CD8-positive, alpha-beta memory T cell (primary cell): ENCODE data around the gene GLCCI1. TPM values are rescaled to one million over a fixed set of nuclear protein-coding genes. Genes with fewer than 3 reads are reported as not detected.

Source experiments
- CTCF ChIA-PET: fragments of 350-600 bp; sonication (Branson Sonifier 250); formaldehyde crosslinking; loops from one replicate; lab custom pipeline; 2021; ENCODE audit warnings: antibody characterized with exemption; lab: Charles Lee
- POLR2A ChIA-PET: fragments of 350-600 bp; sonication (Branson Sonifier 250); formaldehyde crosslinking; loops from one replicate; lab custom pipeline; 2021; ENCODE audit warnings: antibody characterized with exemption; lab: Charles Lee
- DNase-seq, 5 donors: peaks; one replicate each; pipeline versions ENCODE4 v3.0.0 to v3.0.0-alpha.2; 2020 to 2022; ENCODE audit warnings: mixed read lengths in 1 of 5
- H3K27ac ChIP-seq: one replicate; pipeline ENCODE4 v1.7.0; 2013; ENCODE audit warnings: low read depth, mild to moderate bottlenecking, low read length, moderate library complexity
- H3K27me3 ChIP-seq: 2 replicates; pipeline ENCODE4 v1.7.0; 2013; ENCODE audit warnings: low read length, mild to moderate bottlenecking; ENCODE audit not compliant: insufficient read depth, poor library complexity, severe bottlenecking
- H3K36me3 ChIP-seq: 2 replicates; pipeline ENCODE4 v1.7.0; 2013; ENCODE audit warnings: mild to moderate bottlenecking, low read length, moderate library complexity; ENCODE audit not compliant: insufficient read depth
- H3K4me1 ChIP-seq: 2 replicates; pipeline ENCODE4 v1.7.0; 2013; ENCODE audit warnings: mild to moderate bottlenecking, low read length, moderate library complexity; ENCODE audit not compliant: insufficient read depth
- H3K4me3 ChIP-seq: 2 replicates; pipeline ENCODE4 v1.7.0; 2013; ENCODE audit warnings: mild to moderate bottlenecking, low read length
- H3K9me3 ChIP-seq: 2 replicates; pipeline ENCODE4 v1.7.0; 2013; ENCODE audit warnings: mild to moderate bottlenecking, low read length
- H3K27ac Mint-ChIP-seq, 8 donors: one replicate each; pipeline ENCODE4 v1.8.0; 2020 to 2021; ENCODE audit warnings: mixed read lengths in 8 of 8, mild to moderate bottlenecking in 6 of 8, inconsistent platforms in 3 of 8, moderate library complexity in 3 of 8
- H3K27me3 Mint-ChIP-seq, 2 donors: one replicate each; pipeline ENCODE4 v1.8.0; 2020 to 2021; ENCODE audit warnings: mixed read lengths in 2 of 2, mild to moderate bottlenecking in 1 of 2, moderate library complexity in 1 of 2
- H3K36me3 Mint-ChIP-seq, 3 donors: one replicate each; pipeline ENCODE4 v1.8.0; 2020 to 2021; ENCODE audit warnings: mixed read lengths in 3 of 3, inconsistent platforms in 1 of 3, mild to moderate bottlenecking in 1 of 3
- H3K4me1 Mint-ChIP-seq, 3 donors: one replicate each; pipeline ENCODE4 v1.8.0; 2020 to 2021; ENCODE audit warnings: mixed read lengths in 3 of 3, inconsistent platforms in 1 of 3, mild to moderate bottlenecking in 1 of 3
- H3K4me3 Mint-ChIP-seq, 7 donors: one replicate each; pipeline ENCODE4 v1.8.0; 2020 to 2021; ENCODE audit warnings: mixed read lengths in 7 of 7, mild to moderate bottlenecking in 6 of 7, moderate library complexity in 4 of 7, inconsistent platforms in 2 of 7
- H3K9me3 Mint-ChIP-seq, 5 donors: one replicate each; pipeline ENCODE4 v1.8.0; 2020 to 2022; ENCODE audit warnings: mixed read lengths in 5 of 5, mild to moderate bottlenecking in 3 of 5, moderate library complexity in 2 of 5, inconsistent platforms in 1 of 5
- polyA plus RNA-seq: library from polyadenylated mRNA; unstranded; fragments of 300-500 nt; fragmentation: Illumina TruSeq; gene quantifications from one replicate; pipeline ENCODE4 v1.2.3, GENCODE V29; 2021
- total RNA-seq, 2 experiments: library from RNA; stranded (reverse); gene quantifications; one replicate each; pipeline ENCODE4 v1.2.3, GENCODE V29; 2021

Gene GLCCI1
- total and polyA plus RNA-seq, 3 experiments from 2014 or later, result 9.5 to 29.1 (median 12.9) TPM

DNA sequence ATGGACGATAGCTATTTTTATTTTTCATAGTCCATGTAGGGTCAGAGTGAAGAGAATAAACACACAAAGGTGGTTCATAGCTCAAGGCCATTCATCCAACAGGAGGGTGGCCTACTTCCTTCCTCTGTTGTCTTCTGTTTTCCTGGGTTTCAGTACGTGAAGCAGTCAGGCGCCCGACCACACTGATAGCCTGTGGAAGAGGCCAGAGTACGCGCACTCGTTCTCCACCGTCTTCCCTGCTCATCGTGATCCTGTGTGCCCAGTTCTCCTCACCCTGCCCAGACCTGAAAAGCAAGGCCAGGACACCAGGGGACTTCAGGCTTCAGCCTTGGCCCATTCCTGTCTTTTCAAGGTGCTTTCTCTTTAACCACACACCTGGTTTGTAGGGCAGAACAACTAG lies 134.7 kb downstream of the GLCCI1 start:
- no peak for DNase-seq
- Mint-ChIP-seq H3K27ac (peak overlapping the region in 2 of 8 donors; percentile 54 to 65), H3K27me3 (no peaks in the 10 kb centered on the region), H3K4me3 (no peak overlapping the region), H3K9me3 (peaks cover 6 to 26% (median 19%) of the 10 kb centered on the region in 5 donors), H3K4me1 (peaks cover 27 to 41% (median 33%) of the 10 kb centered on the region in 3 donors), H3K36me3 (peaks cover 0 to 31% (median 0%) of the 10 kb centered on the region in 3 donors)
- ChIA-PET POLR2A (no interaction called here), CTCF (interaction anchor here (1.3 kb wide), 1 partner anchor 29 kb away, joined by 4 read pairs; no protein-coding TSS in a partner anchor)
- H3K27me3 ChIP-seq, result no peaks in the 10 kb centered on the region
- H3K4me3 ChIP-seq, result no peak overlapping the region
- H3K4me1 ChIP-seq, result peaks cover 12% of the 10 kb centered on the region
- H3K36me3 ChIP-seq, result no peaks in the 10 kb centered on the region
- H3K9me3 ChIP-seq, result no peaks in the 10 kb centered on the region
- no peak overlapping the region for H3K27ac ChIP-seq

DNA sequence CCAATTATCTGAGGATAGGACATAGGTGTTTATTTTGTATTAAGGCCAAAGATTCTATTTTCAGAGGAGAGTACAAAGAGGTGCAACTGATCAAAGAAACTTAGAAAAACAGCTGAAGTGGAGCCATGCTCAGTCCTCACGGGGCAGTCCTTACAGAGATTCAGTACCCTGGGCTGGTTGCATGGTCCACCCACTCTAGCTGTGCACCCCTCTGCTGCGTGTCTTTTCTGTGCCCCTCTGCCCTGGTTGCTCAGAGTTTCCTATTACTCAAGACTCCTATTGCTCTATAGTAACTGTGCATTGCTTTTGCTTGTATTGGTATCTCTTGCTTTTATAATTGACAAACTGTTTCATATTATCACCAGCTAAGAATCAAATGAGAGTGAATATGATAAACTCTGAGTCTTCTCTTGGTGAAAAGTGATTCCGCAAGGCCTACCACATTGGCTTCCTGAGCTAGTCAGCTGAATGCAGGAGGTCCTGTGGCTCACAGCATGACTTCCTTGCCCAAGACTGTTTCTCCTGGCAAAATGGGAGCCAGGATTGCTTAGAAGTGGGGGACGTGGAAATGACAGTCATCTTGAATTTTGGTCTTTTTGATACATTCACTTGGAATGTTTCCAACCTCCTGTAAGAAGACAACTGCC lies 137.0 kb downstream of the GLCCI1 start:
- no peaks in the 10 kb centered on the region for H3K27me3 Mint-ChIP-seq
- H3K9me3 Mint-ChIP-seq, result peaks cover 6 to 12% (median 11%) of the 10 kb centered on the region in 5 donors
- H3K4me1 ChIP-seq, result peaks cover 12% of the 10 kb centered on the region
- peak overlapping the region in 3 of 7 donors; percentile 3 to 64 (median 30) for H3K4me3 Mint-ChIP-seq
- no peaks in the 10 kb centered on the region for H3K36me3 ChIP-seq
- no peaks in the 10 kb centered on the region for H3K27me3 ChIP-seq
- CTCF ChIA-PET, result interaction anchor here (0.9 to 1.6 kb wide), 3 partner anchors 20 to 72 kb away, joined by 3 to 4 read pairs (median 3); no protein-coding TSS in a partner anchor
- H3K4me3 ChIP-seq, result no peak overlapping the region
- H3K9me3 ChIP-seq, result no peaks in the 10 kb centered on the region
- H3K36me3 Mint-ChIP-seq, result peaks cover 0 to 16% (median 0%) of the 10 kb centered on the region in 3 donors
- POLR2A ChIA-PET, result no interaction called here
- no peak for DNase-seq
- peak overlapping the region; percentile 65 to 95 (median 82) for H3K27ac Mint-ChIP-seq
- H3K4me1 Mint-ChIP-seq, result peaks cover 27 to 41% (median 33%) of the 10 kb centered on the region in 3 donors
- no peak overlapping the region for H3K27ac ChIP-seq

DNA sequence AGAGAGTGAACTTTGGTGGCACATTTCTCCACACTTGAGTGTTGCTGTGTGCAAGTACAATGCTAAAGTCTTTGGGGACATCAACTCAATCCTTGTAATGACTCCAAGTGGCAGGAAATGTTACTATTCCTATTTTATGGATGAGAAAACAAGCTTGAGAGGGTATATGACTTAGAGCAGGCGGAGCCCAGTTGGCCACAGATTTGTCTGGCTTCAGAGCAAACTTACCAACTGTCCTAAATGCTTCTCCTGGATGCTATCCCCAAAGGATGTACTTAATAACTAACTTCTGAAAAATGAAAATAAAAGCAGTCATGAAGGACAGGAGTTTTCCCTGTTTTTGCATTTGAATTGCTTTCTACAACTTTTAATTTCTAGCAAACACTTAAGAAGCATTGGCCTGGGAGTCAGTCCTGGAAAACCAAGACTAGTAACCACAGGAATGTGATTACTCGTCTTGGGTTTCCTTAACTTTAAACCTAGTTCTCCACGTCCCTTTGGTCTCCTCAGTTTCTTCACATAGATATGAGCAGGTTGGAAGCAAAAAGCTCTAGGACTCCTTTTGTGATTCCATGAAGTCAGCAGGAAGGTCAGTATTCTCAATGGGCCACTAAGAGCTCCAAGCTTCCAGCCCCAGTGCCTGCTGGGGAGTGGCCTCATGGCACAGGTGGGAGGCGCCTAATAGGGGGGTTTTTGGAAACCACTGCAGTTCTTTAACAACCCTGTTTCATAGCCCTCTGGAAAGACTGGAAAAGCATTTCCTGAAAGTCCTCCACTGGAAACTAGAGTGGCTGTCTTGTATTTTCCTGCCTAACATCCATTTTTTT lies 140.8 kb downstream of the GLCCI1 start:
- no peak overlapping the region for H3K4me3 ChIP-seq
- ChIA-PET POLR2A (no interaction called here), CTCF (interaction anchor here (1.8 kb wide), 1 partner anchor 10 kb away, joined by 3 read pairs; no protein-coding TSS in a partner anchor)
- Mint-ChIP-seq H3K36me3 (no peaks in the 10 kb centered on the region), H3K4me1 (peaks cover 29 to 55% (median 33%) of the 10 kb centered on the region in 3 donors), H3K4me3 (no peak overlapping the region), H3K27ac (no peak overlapping the region), H3K27me3 (no peaks in the 10 kb centered on the region), H3K9me3 (no peaks in the 10 kb centered on the region)
- H3K36me3 ChIP-seq, result no peaks in the 10 kb centered on the region
- DNase-seq, result no peak
- no peaks in the 10 kb centered on the region for H3K9me3 ChIP-seq
- H3K4me1 ChIP-seq, result peaks cover 24% of the 10 kb centered on the region
- H3K27me3 ChIP-seq, result no peaks in the 10 kb centered on the region
- no peak overlapping the region for H3K27ac ChIP-seq

DNA sequence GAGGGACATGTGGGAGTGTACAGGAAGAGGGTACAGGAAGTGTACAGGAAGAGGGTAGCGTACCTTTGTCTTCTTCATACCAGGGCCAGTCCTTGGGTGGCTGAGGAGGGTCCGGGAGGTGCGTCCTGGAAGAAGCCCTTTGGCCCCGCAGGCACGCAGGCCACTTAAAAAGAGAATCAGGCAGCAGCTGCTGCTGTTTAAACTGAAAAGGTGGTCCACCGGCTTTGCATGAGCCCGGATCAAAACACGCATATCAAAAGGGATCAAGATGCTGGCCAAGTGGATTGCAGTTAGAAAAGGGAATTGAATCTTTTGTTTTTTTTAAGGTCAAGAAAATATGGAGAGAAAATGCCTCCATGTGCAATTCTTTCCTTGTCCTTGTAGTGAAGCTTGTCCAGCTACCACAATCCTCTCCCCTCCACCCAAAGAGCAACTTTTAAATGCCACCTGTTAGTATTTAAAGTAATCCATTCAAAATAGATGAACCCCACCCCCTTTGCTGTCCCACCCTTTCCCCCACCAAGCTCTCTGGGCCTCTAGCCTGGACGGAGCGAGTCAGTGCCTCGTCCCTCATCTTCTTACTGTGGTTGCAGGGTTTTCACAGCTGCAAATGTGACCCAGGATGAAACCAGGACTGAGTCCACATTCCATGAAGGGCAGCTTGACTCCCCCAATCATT lies 142.8 kb downstream of the GLCCI1 start:
- Mint-ChIP-seq H3K36me3 (no peaks in the 10 kb centered on the region), H3K9me3 (no peaks in the 10 kb centered on the region), H3K27me3 (no peaks in the 10 kb centered on the region), H3K4me3 (no peak overlapping the region), H3K27ac (peak overlapping the region in 1 of 8 donors; percentile 24), H3K4me1 (peaks cover 29 to 55% (median 33%) of the 10 kb centered on the region in 3 donors)
- H3K36me3 ChIP-seq, result no peaks in the 10 kb centered on the region
- peaks cover 32% of the 10 kb centered on the region for H3K4me1 ChIP-seq
- H3K4me3 ChIP-seq, result no peak overlapping the region
- no peak overlapping the region for H3K27ac ChIP-seq
- no peaks in the 10 kb centered on the region for H3K27me3 ChIP-seq
- DNase-seq, result no peak
- POLR2A ChIA-PET, result interaction anchor here (0.6 kb wide), 2 partner anchors 10 to 19 kb away, joined by 3 read pairs; no protein-coding TSS in a partner anchor
- no peaks in the 10 kb centered on the region for H3K9me3 ChIP-seq
- CTCF ChIA-PET, result no interaction called here

DNA sequence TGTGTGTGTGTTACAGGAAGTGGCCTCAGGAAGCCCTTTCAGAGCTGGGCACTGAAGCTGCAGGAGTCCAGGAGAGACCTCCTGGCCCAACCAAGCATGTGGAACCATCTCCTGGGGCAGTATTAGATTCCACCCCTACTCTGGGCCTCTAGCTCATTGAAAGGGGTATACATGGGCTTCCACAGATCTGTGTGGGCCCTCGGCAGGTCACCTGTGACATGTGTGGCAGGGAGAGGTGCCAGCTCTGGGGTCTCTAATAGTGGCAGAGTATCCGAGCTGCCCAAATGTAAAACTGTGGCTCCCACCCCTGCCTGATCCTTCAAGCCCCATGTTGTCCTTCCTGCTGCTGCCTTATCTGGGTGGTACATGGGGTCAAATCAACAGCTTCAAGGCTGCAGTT lies 144.1 kb downstream of the GLCCI1 start:
- no peak for DNase-seq
- CTCF ChIA-PET, result interaction anchor here (2.2 kb wide), 1 partner anchor 13 kb away, joined by 6 read pairs; no protein-coding TSS in a partner anchor
- H3K4me1 ChIP-seq, result peaks cover 34% of the 10 kb centered on the region

DNA sequence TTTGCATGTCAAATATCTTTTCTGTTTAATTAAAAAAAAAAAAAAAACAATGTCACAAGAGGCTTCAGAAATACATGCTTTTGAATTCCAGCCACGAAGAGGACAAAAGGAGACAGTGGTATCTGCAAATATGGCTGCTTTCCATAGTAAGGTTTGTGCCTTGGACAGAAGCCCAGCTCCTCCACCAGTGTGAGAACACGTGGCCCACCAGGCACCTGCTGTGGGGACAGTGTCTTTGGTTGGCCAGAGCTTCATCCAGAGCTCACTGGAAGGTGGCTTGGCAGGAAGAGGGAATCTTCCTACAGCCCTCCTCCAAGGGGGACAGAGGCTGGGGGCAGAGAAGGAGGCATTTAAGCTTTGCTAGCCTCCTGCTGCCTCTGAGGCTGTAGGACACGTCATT lies 144.6 kb downstream of the GLCCI1 start:
- Mint-ChIP-seq H3K27me3 (no peaks in the 10 kb centered on the region), H3K9me3 (no peaks in the 10 kb centered on the region), H3K4me3 (no peak overlapping the region), H3K4me1 (peaks cover 30 to 66% (median 46%) of the 10 kb centered on the region in 3 donors), H3K36me3 (no peaks in the 10 kb centered on the region), H3K27ac (peak overlapping the region in 2 of 8 donors; percentile 47 to 55)
- H3K4me1 ChIP-seq, result peaks cover 34% of the 10 kb centered on the region
- no peaks in the 10 kb centered on the region for H3K36me3 ChIP-seq
- ChIA-PET CTCF (interaction anchor here (0.7 to 2.2 kb wide), 2 partner anchors 12 to 489 kb away, joined by 3 to 6 read pairs; no protein-coding TSS in a partner anchor), POLR2A (no interaction called here)
- H3K4me3 ChIP-seq, result no peak overlapping the region
- no peak for DNase-seq
- H3K9me3 ChIP-seq, result no peaks in the 10 kb centered on the region
- no peaks in the 10 kb centered on the region for H3K27me3 ChIP-seq
- no peak overlapping the region for H3K27ac ChIP-seq

More for the DNA sequence above, 144.1 kb downstream of the GLCCI1 start:
- Mint-ChIP-seq H3K27ac (no peak overlapping the region), H3K4me3 (no peak overlapping the region), H3K36me3 (no peaks in the 10 kb centered on the region), H3K27me3 (no peaks in the 10 kb centered on the region), H3K9me3 (no peaks in the 10 kb centered on the region), H3K4me1 (peaks cover 30 to 62% (median 41%) of the 10 kb centered on the region in 3 donors)
- no peaks in the 10 kb centered on the region for H3K27me3 ChIP-seq
- no peak overlapping the region for H3K27ac ChIP-seq
- H3K9me3 ChIP-seq, result no peaks in the 10 kb centered on the region
- no peak overlapping the region for H3K4me3 ChIP-seq
- POLR2A ChIA-PET, result no interaction called here
- H3K36me3 ChIP-seq, result no peaks in the 10 kb centered on the region

DNA sequence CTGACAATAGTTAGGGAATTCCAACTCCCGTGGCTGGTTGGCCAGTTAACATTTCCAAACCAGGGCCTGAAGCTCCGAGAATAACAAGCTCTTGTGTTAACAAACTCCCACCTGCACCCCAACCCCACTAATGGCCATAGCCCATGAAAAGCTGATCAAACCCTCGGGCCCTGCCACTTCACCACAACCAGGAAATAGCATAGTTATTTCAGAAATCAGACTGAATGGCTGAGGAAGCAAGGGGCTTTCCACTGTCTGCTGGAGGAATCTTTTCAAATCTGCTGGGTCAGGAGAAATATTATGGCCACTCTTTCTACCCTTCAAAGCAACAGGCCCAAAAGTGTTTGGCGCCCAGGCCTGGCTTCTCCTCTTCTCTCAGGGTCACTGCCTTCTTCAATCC lies 145.6 kb downstream of the GLCCI1 start:
- no peaks in the 10 kb centered on the region for H3K36me3 ChIP-seq
- Mint-ChIP-seq H3K4me1 (peaks cover 36 to 75% (median 54%) of the 10 kb centered on the region in 3 donors), H3K36me3 (no peaks in the 10 kb centered on the region), H3K27me3 (no peaks in the 10 kb centered on the region), H3K4me3 (peak overlapping the region in 4 of 7 donors; percentile 1 to 23 (median 4)), H3K9me3 (no peaks in the 10 kb centered on the region), H3K27ac (peak overlapping the region in 5 of 8 donors; percentile 54 to 84 (median 66))
- peaks cover 34% of the 10 kb centered on the region for H3K4me1 ChIP-seq
- H3K4me3 ChIP-seq, result no peak overlapping the region
- ChIA-PET CTCF (interaction anchor here (0.8 to 2.2 kb wide), 2 partner anchors 11 to 80 kb away, joined by 3 to 6 read pairs; no protein-coding TSS in a partner anchor), POLR2A (interaction anchor here (1.0 kb wide), 1 partner anchor 144 kb away, joined by 3 read pairs; no protein-coding TSS in a partner anchor)
- no peak overlapping the region for H3K27ac ChIP-seq
- H3K9me3 ChIP-seq, result no peaks in the 10 kb centered on the region
- H3K27me3 ChIP-seq, result no peaks in the 10 kb centered on the region
- no peak for DNase-seq
